K562 (cell line): Measurements from ENCODE around the gene CNPY4. TPM values are rescaled to one million over a fixed set of nuclear protein-coding genes. Genes with fewer than 3 reads are reported as not detected.

ENCODE experiments used
- ATAC-seq: fragments of 200-7000 bp; cut with Tn5 transposase; 3 replicates; pipeline ENCODE4 v1.9.1; 2020; ENCODE audit warnings: moderate library complexity
- BruUV-seq: library from RNA; stranded (reverse); fragments of 400-500 nt; replicated peaks from 2 replicates; lab custom pipeline; 2021; lab: Mats Ljungman, UMichigan
- CTCF ChIA-PET: fragments of 300-600 bp; formaldehyde crosslinking; extraction: SDS; loops from one replicate; lab custom pipeline; 2021; ENCODE audit warnings: low intra/inter-chr PET ratio; lab: Yijun Ruan, JAX
- POLR2A ChIA-PET: fragments of 300-600, 350-650 bp; sonication (Branson Sonifier 250); formaldehyde crosslinking; extraction: SDS; loops from one replicate; lab custom pipeline; 2021; ENCODE audit warnings: antibody characterized with exemption, inconsistent platforms; lab: Yijun Ruan, JAX
- DNase-seq, 4 experiments: peaks; one replicate each; pipeline versions ENCODE4 v3.0.0 to v3.0.0-alpha.2; 2011 to 2018; ENCODE audit warnings: low spot score in 3 of 4, mixed read lengths in 3 of 4; ENCODE audit errors: extremely low read depth in 1 of 4
- FAIRE-seq: peaks from 2 replicates; lab custom pipeline; 2011; peaks lifted over from hg19 to GRCh38; lab: Jason Lieb, UNC
- H2AFZ ChIP-seq: 2 replicates; pipeline ENCODE4 v1.6.0; 2011; ENCODE audit warnings: low read depth, low read length, control low read depth, inconsistent platforms
- H3K27ac ChIP-seq: fragments of 200-600 bp; 3 replicates; pipeline ENCODE4 v1.8.0; 2011; ENCODE audit warnings: low read depth, mild to moderate bottlenecking, control low read depth, inconsistent platforms, low read length, moderate library complexity, mixed read lengths; ENCODE audit errors: extremely low read depth
- H3K27me3 ChIP-seq, 2 experiments: fragments of 300-600 bp in 1 of 2; 2 replicates in 1 of 2; 3 replicates in 1 of 2; pipeline versions ENCODE4 v1.6.0 to v1.8.0; 2011; ENCODE audit warnings: inconsistent platforms in 2 of 2, low read length in 2 of 2, mild to moderate bottlenecking in 1 of 2, mixed read lengths in 1 of 2, moderate library complexity in 1 of 2; ENCODE audit not compliant: control insufficient read depth in 2 of 2, insufficient read depth in 2 of 2
- H3K36me3 ChIP-seq: fragments of 300-600 bp; 3 replicates; pipeline ENCODE4 v1.8.0; 2011; ENCODE audit warnings: mild to moderate bottlenecking, low read length, inconsistent platforms; ENCODE audit not compliant: control insufficient read depth, insufficient read depth
- H3K4me1 ChIP-seq, 2 experiments: fragments of 200-600 bp in 1 of 2; replicated peaks in 1 of 2; 2 replicates in 1 of 2; 3 replicates in 1 of 2; pipeline versions ENCODE4 v1.5.1 to v1.8.0; 2011; ENCODE audit warnings: inconsistent platforms in 2 of 2, low read length in 2 of 2, mild to moderate bottlenecking in 1 of 2, mixed read lengths in 1 of 2, moderate library complexity in 1 of 2; ENCODE audit not compliant: control insufficient read depth in 2 of 2, insufficient read depth in 2 of 2
- H3K4me2 ChIP-seq: 2 replicates; pipeline ENCODE4 v1.6.1; 2011; ENCODE audit warnings: low read length, control low read depth, inconsistent platforms, mixed read lengths; ENCODE audit not compliant: insufficient read depth
- H3K4me3 ChIP-seq: fragments of 200-600 bp; sonication (generic), shearing (Covaris generic); 2 replicates; pipeline ENCODE4 v1.5.1; 2016; ENCODE audit warnings: control low read depth, inconsistent platforms
- H3K79me2 ChIP-seq: fragments of 200-600 bp; 3 replicates; pipeline ENCODE4 v1.8.0; 2011; ENCODE audit warnings: low read length, inconsistent platforms; ENCODE audit not compliant: control insufficient read depth, insufficient read depth
- H3K9ac ChIP-seq, 2 experiments: 2 replicates each; pipeline versions ENCODE4 v1.6.0 to v1.6.1; 2011; ENCODE audit warnings: low read depth in 2 of 2, low read length in 2 of 2, control low read depth in 1 of 2, inconsistent platforms in 1 of 2, mild to moderate bottlenecking in 1 of 2, mixed read lengths in 1 of 2; ENCODE audit not compliant: insufficient read depth in 1 of 2
- H3K9me1 ChIP-seq: one replicate; pipeline ENCODE4 v1.6.0; 2011; ENCODE audit warnings: inconsistent platforms, mild to moderate bottlenecking, low read length, moderate library complexity; ENCODE audit not compliant: control insufficient read depth, insufficient read depth
- H3K9me3 ChIP-seq: replicated peaks from 2 replicates; pipeline ENCODE4 v1.5.1; 2011; ENCODE audit warnings: low read depth, low read length, inconsistent platforms; ENCODE audit not compliant: control insufficient read depth, insufficient read depth
- H4K20me1 ChIP-seq: replicated peaks from 2 replicates; pipeline ENCODE4 v1.6.1; 2011; ENCODE audit warnings: low read length, inconsistent platforms, mixed read lengths; ENCODE audit not compliant: control insufficient read depth, insufficient read depth
- BDP1 ChIP-seq: IDR thresholded peaks from 3 replicates; pipeline ENCODE4 v1.6.1; 2011; ENCODE audit not compliant: insufficient read length, insufficient read depth
- DDX20 ChIP-seq: fragments of 450-650 bp; IDR thresholded peaks from 2 replicates; pipeline ENCODE4 v1.6.1; 2016; ENCODE audit warnings: missing genetic modification characterization, low read depth, mild to moderate bottlenecking, missing compliant biosample characterization, moderate library complexity
- GATA2 ChIP-seq: sonication (generic); formaldehyde crosslinking; IDR thresholded peaks from 2 replicates; pipeline ENCODE4 v1.4.0; 2020; ENCODE audit warnings: mild to moderate bottlenecking, missing genetic modification reagents
- HSF4 ChIP-seq: fragments of 250-450 bp; sonication (Bioruptor Pico); IDR thresholded peaks from 2 replicates; pipeline ENCODE4 v2.1.2; 2022; ENCODE audit warnings: mild to moderate bottlenecking, moderate library complexity, borderline replicate concordance
- MTF1 ChIP-seq: fragments of 250-450 bp; sonication (Bioruptor Pico); IDR thresholded peaks from 2 replicates; pipeline ENCODE4 v1.9.0; 2021; ENCODE audit warnings: moderate library complexity, mild to moderate bottlenecking, inconsistent platforms, borderline replicate concordance
- PPARD ChIP-seq: fragments of 250-450 bp; sonication (Bioruptor Pico); IDR thresholded peaks from 2 replicates; pipeline ENCODE4 v1.8.0; 2022; ENCODE audit warnings: inconsistent platforms, mild to moderate bottlenecking, moderate library complexity
- PURB ChIP-seq: sonication (generic); formaldehyde crosslinking; IDR thresholded peaks from 2 replicates; pipeline ENCODE4 v1.9.0; 2021; ENCODE audit warnings: low read depth, mild to moderate bottlenecking, missing genetic modification reagents
- RBM39 ChIP-seq: fragments of 200-400 bp; formaldehyde crosslinking; optimal IDR thresholded peaks from 2 replicates; pipeline ENCODE3; 2018; ENCODE audit warnings: low read depth, low read length
- RFX5 ChIP-seq: IDR thresholded peaks from 2 replicates; pipeline ENCODE4 v1.6.1; 2011; ENCODE audit warnings: low read depth, mild to moderate bottlenecking, improper control_type of control experiment, low read length
- SUPT5H ChIP-seq: fragments of 450-650 bp; IDR thresholded peaks from 2 replicates; pipeline ENCODE4 v1.6.1; 2016
- TARDBP ChIP-seq: fragments of 450-650 bp; IDR thresholded peaks from 2 replicates; pipeline ENCODE4 v1.6.1; 2016
- ZBTB17 ChIP-seq: fragments of 450-650 bp; formaldehyde crosslinking; IDR thresholded peaks from 2 replicates; pipeline ENCODE4 v1.4.0; 2020; ENCODE audit warnings: mild to moderate bottlenecking
- ZBTB8A ChIP-seq: fragments of 450-650 bp; IDR thresholded peaks from 2 replicates; pipeline ENCODE4 v1.6.1; 2018; ENCODE audit warnings: mild to moderate bottlenecking, moderate library complexity; ENCODE audit not compliant: partially characterized antibody
- ZKSCAN1 ChIP-seq: fragments of 150-350 bp; IDR thresholded peaks from 2 replicates; pipeline ENCODE4 v1.6.1; 2016; ENCODE audit warnings: low read depth, low read length
- ZNF253 ChIP-seq: fragments of 250-450 bp; sonication (Bioruptor Pico); conservative IDR thresholded peaks from 2 replicates; pipeline ENCODE4 v1.6.1; 2021; ENCODE audit warnings: mild to moderate bottlenecking
- ZNF384 ChIP-seq: IDR thresholded peaks from 2 replicates; pipeline ENCODE4 v1.6.1; 2012; ENCODE audit warnings: low read depth, low read length, improper control_type of control experiment
- ZNF583 ChIP-seq: fragments of 250-450 bp; sonication (Bioruptor Pico); IDR thresholded peaks from 2 replicates; pipeline ENCODE4 v1.4.0; 2020
- WGBS: fragments of 100-300 bp; shearing (Covaris generic); methylation state at CpG from one replicate; pipeline ENCODE4 v1.1.6; 2016; ENCODE audit warnings: low coverage, mixed read lengths; ENCODE audit not compliant: insufficient coverage; ENCODE audit errors: missing lambda C conversion rate; 5-methylcytosine and 5-hydroxymethylcytosine counted together
- in situ Hi-C: fragments of 300-500 bp; cut with MboI; formaldehyde crosslinking; loops from 4 replicates; pipeline ENCODE4 v1.15.0; 2018; ENCODE audit warnings: inconsistent platforms, mixed read lengths
- intact Hi-C: fragments of 100-400 bp; cut with micrococcal nuclease; formaldehyde crosslinking; loops from 2 replicates; pipeline ENCODE4 v1.14.2; 2022
- polyA plus RNA-seq, 8 experiments: library from polyadenylated mRNA; depleted of rRNA in 4 of 8; stranded (reverse) in 5 of 8; unstranded in 3 of 8; fragments of >200 nt; fragmentation: Nextera tagmentation in 2 of 8; fragmentation: Illumina TruSeq in 1 of 8; extraction: Ambion mirVana in 2 of 8; extraction: Trizol in 1 of 8; gene quantifications; 2 replicates each; pipeline versions ENCODE4 v1.2.1 to v1.2.3, GENCODE V29; 2011 to 2014; ENCODE audit warnings: inconsistent platforms in 1 of 8, missing spikeins in 1 of 8
- total RNA-seq, 7 experiments: library from RNA; depleted of rRNA in 6 of 7; stranded (reverse); fragments of >200 nt in 6 of 7; fragmentation: Illumina TruSeq in 2 of 7; extraction: Trizol in 2 of 7; gene quantifications; 2 replicates each; pipeline versions ENCODE4 v1.2.1 to v1.2.3, GENCODE V29; 2011 to 2021; ENCODE audit warnings: low replicate concordance in 1 of 7
- TF ChIP-seq, protein P1 (sequence below): sonication (generic); formaldehyde crosslinking; IDR thresholded peaks from 2 replicates; pipeline ENCODE4 v1.9.0; 2022; ENCODE audit warnings: mild to moderate bottlenecking, missing genetic modification reagents
- TF ChIP-seq, protein P2 (sequence below): fragments of 200-800 bp; sonication (Bioruptor generic); IDR thresholded peaks from 2 replicates; pipeline ENCODE4 v1.6.1; 2017; ENCODE audit warnings: missing genetic modification characterization, missing compliant biosample characterization
- TF ChIP-seq, protein P3 (sequence below): sonication (generic); formaldehyde crosslinking; IDR thresholded peaks from 2 replicates; pipeline ENCODE4 v1.8.1; 2023; ENCODE audit warnings: mild to moderate bottlenecking, missing genetic modification reagents

The CNPY4 gene
- total and polyA plus RNA-seq, 9 of the 15 experiments (the other 6 are each of a cell fraction or from before 2014, with no cell fraction given) = 1.9 to 11.2 (median 7.0) TPM

- Histone ChIP-seq H3K4me1 (peaks cover 30 to 76% of the 10 kb centered on the region in 2 experiments), H4K20me1 (peaks cover 10% of the 10 kb centered on the region), H3K4me3 (no peak overlapping the region), H3K27me3 (no peaks in the 10 kb centered on the region), H3K36me3 (peaks cover 64% of the 10 kb centered on the region), H3K27ac (no peak overlapping the region; the same call in 2 of the 3 replicates), H3K4me2 (no peak overlapping the region), H2AFZ (no peak overlapping the region), H3K9me1 (no peaks in the 10 kb centered on the region), H3K9me3 (no peaks in the 10 kb centered on the region), H3K9ac (peak overlapping the region in 1 of 2 experiments; percentile 83; a peak in 2 of 4 replicates), H3K79me2 (peaks cover 46% of the 10 kb centered on the region)
- DNase-seq (peak in 3 of 4 experiments; percentile 36 to 64 (median 44)), FAIRE-seq (no peak), ATAC-seq (no peak)
- intact Hi-C loops (no loop called here), in situ Hi-C loops (no loop called here)
- 63% methylated on average over 15 of the region's 16 CpGs for WGBS
- ChIA-PET POLR2A (no interaction called here), CTCF (no interaction called here)
- BruUV-seq = no TSS peak
- TF ChIP-seq, protein P1, sequence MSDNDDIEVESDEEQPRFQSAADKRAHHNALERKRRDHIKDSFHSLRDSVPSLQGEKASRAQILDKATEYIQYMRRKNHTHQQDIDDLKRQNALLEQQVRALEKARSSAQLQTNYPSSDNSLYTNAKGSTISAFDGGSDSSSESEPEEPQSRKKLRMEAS (CRISPR knock-in tag) = 0 out of 2 replicates have a peak, but pooled peaks have one; percentile 11
- no peak for TF ChIP-seq BDP1
- no peak for TF ChIP-seq ZKSCAN1
- no peak for TF ChIP-seq ZNF583 (CRISPR knock-in tag)
- no peak for TF ChIP-seq PURB
- TF ChIP-seq PPARD (CRISPR knock-in tag) = no peak
- TF ChIP-seq RBM39 = no peak
- no peak for TF ChIP-seq ZNF384
- TF ChIP-seq TARDBP = no peak
- no peak for TF ChIP-seq GATA2 (CRISPR knock-in tag)
- 0 out of 2 replicates have a peak, but pooled peaks have one; percentile 33 for TF ChIP-seq ZBTB17 (CRISPR knock-in tag)
- no peak for TF ChIP-seq HSF4 (CRISPR knock-in tag)
- no peak for TF ChIP-seq MTF1
- 0 out of 2 replicates have a peak, but pooled peaks have one; percentile 50 for TF ChIP-seq SUPT5H
- no peak for TF ChIP-seq DDX20
- no peak for TF ChIP-seq RFX5
- no peak for TF ChIP-seq ZNF253 (CRISPR knock-in tag)
- TF ChIP-seq, protein P2, sequence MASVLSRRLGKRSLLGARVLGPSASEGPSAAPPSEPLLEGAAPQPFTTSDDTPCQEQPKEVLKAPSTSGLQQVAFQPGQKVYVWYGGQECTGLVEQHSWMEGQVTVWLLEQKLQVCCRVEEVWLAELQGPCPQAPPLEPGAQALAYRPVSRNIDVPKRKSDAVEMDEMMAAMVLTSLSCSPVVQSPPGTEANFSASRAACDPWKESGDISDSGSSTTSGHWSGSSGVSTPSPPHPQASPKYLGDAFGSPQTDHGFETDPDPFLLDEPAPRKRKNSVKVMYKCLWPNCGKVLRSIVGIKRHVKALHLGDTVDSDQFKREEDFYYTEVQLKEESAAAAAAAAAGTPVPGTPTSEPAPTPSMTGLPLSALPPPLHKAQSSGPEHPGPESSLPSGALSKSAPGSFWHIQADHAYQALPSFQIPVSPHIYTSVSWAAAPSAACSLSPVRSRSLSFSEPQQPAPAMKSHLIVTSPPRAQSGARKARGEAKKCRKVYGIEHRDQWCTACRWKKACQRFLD (CRISPR knock-in tag) = no peak
- TF ChIP-seq ZBTB8A = no peak
- TF ChIP-seq, protein P3, sequence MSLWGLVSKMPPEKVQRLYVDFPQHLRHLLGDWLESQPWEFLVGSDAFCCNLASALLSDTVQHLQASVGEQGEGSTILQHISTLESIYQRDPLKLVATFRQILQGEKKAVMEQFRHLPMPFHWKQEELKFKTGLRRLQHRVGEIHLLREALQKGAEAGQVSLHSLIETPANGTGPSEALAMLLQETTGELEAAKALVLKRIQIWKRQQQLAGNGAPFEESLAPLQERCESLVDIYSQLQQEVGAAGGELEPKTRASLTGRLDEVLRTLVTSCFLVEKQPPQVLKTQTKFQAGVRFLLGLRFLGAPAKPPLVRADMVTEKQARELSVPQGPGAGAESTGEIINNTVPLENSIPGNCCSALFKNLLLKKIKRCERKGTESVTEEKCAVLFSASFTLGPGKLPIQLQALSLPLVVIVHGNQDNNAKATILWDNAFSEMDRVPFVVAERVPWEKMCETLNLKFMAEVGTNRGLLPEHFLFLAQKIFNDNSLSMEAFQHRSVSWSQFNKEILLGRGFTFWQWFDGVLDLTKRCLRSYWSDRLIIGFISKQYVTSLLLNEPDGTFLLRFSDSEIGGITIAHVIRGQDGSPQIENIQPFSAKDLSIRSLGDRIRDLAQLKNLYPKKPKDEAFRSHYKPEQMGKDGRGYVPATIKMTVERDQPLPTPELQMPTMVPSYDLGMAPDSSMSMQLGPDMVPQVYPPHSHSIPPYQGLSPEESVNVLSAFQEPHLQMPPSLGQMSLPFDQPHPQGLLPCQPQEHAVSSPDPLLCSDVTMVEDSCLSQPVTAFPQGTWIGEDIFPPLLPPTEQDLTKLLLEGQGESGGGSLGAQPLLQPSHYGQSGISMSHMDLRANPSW (CRISPR knock-in tag) = no peak
Measured at GRCh38 chr7:100153708-100154535, 34.5 kb downstream of the CNPY4 start.
